Fibroblast of pulmonary artery (primary cell): Measurements from ENCODE around the gene GSTA2.
"Not testable (repeated sequence)": the region's sequence is repeated elsewhere in the genome, so short reads cannot be mapped to it uniquely, and the experiment has no call there.

ENCODE experiments used
- DNase-seq: peaks from one replicate; pipeline ENCODE4 v3.0.0-alpha.2; 2010; ENCODE audit warnings: low read depth
- H3K4me3 ChIP-seq: replicated peaks from 2 replicates; pipeline ENCODE4 v1.5.1; 2011; ENCODE audit warnings: low read depth, mild to moderate bottlenecking, control low read depth, low read length, moderate library complexity
- CTCF ChIP-seq: IDR thresholded peaks from 2 replicates; pipeline ENCODE4 v1.5.1; 2011; ENCODE audit warnings: mild to moderate bottlenecking, control low read depth, low read length, inconsistent platforms; ENCODE audit errors: missing control alignments

Gene GSTA2

GRCh38 chr6:52763322-52763916 is at the start of gene GSTA2:
GSTA2 (minus strand) TSS chr6:52763475; CDS start chr6:52757947, 5,528 bp downstream.
- not testable (repeated sequence) for DNase-seq, H3K4me3 ChIP-seq

- H3K4me3 ChIP-seq, DNase-seq: not testable (repeated sequence)
These were observed 46.5 kb upstream of the GSTA2 start for GRCh38 chr6:52809777-52810176.

- DNase-seq, result no peak
- TF ChIP-seq CTCF, result no peak
These were observed 45.4 kb upstream of the GSTA2 start for GRCh38 chr6:52808660-52809059.

DNA sequence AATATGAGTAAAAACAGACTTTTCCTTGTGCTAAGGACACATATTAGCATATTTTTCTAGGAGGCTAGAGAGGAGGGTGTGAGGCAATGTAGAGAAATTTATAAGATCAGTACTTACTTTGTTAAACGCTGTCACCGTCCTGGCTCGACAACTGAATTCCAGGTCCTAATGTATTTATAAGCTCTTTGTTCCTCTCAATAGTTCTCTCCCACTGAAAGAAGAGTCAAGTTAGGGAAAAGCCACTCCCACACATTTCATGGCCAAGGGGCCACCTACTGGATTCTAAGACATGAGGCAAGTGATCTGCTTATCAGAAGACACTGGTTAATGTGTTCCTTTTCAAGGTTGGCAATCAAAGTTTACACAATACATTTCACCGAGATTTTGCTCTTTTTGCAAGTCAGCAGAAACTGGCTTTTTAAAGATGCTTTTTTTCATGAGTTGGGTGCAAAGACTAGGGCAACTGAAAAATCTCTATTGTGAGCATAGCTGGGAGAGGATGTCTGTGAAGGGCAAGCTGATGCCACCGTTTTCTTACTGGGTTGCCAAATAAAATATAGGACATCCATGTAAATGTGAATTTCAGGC is 40.5 kb upstream of the GSTA2 start, which contains the start of gene GSTA1:
TSS of gene GSTA1 (minus strand) at position 149 of the 588 bp plus-strand sequence. CDS start 4,549 bp downstream, outside the sequence.
- not testable (repeated sequence) for DNase-seq, H3K4me3 ChIP-seq

More at GRCh38 chr6:52808660-52809059, 45.4 kb upstream of the GSTA2 start:
- no peak overlapping the region for H3K4me3 ChIP-seq

- no peak for DNase-seq
- H3K4me3 ChIP-seq, result no peak overlapping the region
- no peak for TF ChIP-seq CTCF
These were observed 39.5 kb upstream of the GSTA2 start for GRCh38 chr6:52802806-52803205.

DNA sequence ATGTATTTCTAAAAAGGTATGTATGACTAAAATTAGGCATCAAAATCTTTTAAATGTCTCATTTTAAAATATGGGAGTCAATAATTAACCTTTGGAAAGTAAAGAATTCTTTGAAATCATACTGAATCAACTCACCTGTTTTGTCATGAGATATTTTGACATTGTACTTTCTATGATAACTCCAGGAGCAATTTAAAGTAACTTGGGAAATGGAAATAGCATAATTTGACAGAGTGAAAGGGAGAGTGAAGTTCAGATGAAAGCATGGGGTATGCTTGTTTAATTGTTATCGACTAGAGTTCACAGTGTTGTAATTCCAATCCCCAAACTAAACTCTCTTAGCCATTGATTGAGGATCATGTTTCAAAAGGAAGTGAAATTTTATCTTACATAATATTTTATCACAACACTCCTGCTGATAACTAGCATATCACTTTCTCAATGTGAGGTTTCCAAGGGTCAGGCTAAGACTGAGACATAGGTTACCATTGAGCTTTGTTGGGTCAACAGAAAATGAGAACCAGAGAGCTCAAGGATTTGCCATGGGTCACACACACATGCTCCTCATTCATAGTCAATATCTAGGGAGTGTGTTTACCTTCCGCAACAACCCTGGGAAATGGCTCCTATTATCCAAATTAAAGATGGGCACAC is 38.0 kb upstream of the GSTA2 start:
- DNase-seq, result no peak
- no peak for TF ChIP-seq CTCF
- no peak overlapping the region for H3K4me3 ChIP-seq

- peak; percentile 39 for DNase-seq
These were observed 36.0 kb upstream of the GSTA2 start for GRCh38 chr6:52799272-52799671.

DNA sequence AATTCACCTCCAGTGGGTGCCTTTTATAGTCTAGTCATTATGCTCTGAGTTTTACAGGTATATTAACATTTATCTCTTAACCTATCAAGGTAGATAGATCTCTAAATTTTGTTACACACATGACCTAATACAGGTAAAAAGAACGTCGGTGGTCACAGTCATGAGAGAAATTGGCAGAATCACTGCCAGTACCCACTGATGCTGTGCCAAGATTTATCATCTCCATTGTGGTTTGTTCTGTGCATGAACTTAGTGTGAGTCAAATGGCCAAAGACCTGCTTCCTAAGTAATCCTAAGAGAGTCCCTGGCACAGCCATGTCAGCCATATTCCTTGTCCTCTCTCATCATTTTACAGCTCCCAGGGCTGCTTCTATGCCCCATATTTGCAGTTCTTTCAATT is 31.1 kb upstream of the GSTA2 start:
- not testable (repeated sequence) for H3K4me3 ChIP-seq, DNase-seq

More at GRCh38 chr6:52799272-52799671, 36.0 kb upstream of the GSTA2 start:
- not testable (repeated sequence) for H3K4me3 ChIP-seq

- no peak for TF ChIP-seq CTCF
- no peak for DNase-seq
- H3K4me3 ChIP-seq, result no peak overlapping the region
These were observed 27.6 kb upstream of the GSTA2 start for GRCh38 chr6:52790861-52791260.

GRCh38 chr6:52789658-52790057 is 26.4 kb upstream of the GSTA2 start:
- not testable (repeated sequence) for H3K4me3 ChIP-seq
- peak; percentile 1 for DNase-seq
